IPS-NIHi7 (cell line): ENCODE measurements around the gene U2AF2.
A peak's percentile ranks its signal among the peaks of the same experiment; 100 is the strongest.

Source experiments
- DNase-seq: peaks from one replicate; pipeline ENCODE4 v3.0.0; 2012; ENCODE audit warnings: mixed read lengths; ENCODE audit errors: extremely low spot score

U2AF2 gene

DNA sequence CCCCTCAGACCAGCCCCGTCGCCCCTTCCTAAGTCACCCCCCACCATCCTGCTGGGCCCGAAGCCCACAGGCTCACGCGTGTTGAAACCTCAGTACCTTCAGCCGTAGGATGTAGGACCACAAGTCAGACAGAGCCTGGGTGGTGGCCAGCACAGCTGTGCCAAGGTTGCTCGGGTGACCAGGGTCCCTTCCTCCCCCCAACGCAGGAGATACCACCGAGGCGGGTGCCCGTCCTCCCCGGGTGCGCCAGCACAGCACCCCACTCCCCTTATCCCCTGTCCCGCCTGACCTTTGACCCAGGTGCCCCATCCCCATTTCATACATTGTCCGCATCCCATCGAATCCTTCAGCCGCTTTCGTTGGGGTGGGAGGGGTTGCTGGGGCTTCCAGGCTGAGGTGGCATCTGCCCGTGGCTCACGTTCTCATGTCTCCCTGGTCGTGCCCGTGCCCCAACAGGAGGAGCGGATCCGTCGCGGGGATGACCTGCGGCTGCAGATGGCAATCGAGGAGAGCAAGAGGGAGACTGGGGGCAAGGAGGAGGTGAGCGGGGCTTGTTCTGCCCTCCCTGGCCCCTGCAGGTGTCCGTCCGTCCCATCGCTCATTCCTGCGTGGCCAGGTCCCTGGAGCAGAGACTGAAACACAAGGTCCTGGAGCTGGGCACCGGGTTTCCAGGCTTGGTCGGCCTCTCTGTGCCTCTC is 34.7 kb downstream of the U2AF2 start:
- DNase-seq, result no peak

DNA sequence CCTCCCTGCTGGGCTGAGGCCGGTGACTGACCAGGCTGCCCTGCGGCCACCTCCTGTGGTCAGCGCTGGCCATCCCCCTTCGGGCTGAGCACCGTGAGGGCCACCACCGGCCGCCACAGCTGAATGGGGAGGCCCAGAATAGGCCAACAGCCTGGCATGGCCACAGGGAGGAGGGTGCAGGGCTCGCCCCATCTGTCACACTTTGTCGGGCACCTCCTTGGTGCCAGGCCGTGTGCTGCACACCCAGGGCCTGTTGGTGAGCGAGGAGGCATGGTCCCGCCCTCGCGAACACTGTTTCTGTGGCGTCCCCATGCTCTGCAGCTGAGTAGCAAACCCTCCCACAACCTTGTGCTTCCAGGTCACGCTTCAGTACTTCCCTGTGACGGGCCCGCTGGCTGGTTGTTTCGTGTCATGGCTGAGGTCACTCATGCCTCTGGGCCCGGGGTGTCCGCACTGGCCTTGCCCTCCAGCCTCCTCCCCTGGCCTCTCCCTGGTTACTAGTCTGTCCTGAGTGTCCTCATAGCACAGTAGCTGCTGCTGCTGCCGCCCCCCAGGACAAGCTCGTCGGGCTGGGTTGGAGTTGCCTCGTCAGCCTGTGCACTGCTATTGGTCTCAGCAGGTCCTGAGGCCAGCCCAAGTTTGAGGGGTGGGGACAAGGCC is 35.4 kb downstream of the U2AF2 start:
- no peak for DNase-seq

DNA sequence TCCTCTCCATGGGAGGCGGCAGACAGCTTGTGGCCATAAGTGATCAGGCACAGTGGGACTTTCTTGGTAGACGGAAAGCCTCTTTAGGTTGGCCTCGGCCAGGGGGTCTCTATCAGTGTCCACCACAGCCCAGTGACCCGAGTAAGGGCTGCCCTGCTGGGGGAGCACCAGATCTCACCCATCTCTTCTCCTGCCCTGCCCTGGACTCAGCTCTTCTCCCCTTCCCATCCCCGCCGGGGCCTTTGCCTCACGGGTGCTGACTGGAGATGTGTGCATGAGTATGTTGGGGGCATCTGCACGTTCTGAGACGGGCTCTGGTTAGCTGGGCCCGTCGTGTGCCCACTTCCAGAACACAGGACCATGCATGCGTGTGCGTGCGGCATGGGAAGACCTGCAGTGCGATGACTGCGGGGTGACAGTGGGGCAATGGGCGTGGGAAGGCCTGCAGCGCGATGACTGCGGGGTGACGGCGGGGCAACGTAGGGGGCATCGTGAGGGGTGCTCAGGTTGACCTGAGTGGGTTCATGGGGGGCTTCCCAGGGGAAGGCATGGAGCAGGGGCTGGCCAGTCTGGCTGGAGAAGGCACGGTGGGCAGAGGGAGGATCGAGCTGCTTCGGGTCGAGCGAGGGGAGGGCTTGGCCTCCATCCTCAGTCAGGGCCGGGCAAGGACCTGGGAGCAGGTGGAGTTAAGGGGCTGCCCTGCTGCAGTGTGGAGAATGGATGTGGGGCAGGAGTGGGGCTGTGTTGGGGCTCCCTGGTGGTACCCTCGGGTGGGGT is 36.1 kb downstream of the U2AF2 start:
- no peak for DNase-seq

DNA sequence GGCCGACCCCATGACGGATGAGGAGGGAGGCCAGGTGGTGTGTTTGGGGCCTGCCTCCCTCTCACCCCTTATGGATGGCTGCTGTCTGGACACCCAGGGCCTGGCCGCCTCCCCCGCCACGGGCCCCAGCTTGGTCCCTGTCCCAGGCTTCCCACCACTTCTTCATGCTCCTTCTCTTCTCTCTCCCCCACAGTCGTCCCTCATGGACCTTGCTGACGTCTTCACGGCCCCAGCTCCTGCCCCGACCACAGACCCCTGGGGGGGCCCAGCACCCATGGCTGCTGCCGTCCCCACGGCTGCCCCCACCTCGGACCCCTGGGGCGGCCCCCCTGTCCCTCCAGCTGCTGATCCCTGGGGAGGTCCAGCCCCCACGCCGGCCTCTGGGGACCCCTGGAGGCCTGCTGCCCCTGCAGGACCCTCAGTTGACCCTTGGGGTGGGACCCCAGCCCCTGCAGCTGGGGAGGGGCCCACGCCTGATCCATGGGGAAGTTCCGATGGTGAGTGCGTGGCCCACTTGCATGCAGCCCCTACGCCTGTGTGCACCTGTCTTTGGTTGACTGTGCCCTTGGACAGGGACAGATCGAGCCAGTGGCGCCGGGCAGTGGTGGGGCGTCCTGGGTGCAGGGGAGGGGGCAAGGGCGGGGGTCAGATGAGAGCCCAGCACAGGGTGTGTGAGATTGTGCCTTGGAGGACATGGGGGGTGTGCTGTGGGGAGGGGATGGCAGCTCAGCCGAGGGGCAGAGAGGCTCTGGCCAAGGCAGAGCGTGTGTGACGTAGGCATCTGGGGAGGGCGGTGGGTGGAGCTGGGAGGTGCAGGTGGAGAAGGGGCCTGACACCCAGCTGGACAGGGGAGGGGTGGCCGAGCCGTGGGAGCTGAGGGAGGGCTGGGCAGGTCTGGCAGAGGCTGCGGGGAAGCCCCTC is 37.0 kb downstream of the U2AF2 start:
- DNase-seq, result no peak

DNA sequence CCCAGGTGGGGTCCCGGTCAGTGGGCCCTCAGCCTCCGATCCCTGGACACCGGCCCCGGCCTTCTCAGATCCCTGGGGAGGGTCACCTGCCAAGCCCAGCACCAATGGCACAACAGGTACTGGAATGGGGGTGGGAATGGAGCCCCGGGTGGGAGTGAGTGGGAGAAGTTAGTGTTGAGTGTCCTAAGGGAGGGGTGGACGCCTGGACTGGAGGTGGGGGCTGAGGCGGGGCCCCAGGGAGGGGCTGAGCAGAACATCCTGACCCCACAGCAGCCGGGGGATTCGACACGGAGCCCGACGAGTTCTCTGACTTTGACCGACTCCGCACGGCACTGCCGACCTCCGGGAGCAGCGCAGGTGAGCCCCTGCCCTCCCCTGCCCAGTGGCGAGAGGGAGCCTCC is 37.8 kb downstream of the U2AF2 start:
- no peak for DNase-seq

DNA sequence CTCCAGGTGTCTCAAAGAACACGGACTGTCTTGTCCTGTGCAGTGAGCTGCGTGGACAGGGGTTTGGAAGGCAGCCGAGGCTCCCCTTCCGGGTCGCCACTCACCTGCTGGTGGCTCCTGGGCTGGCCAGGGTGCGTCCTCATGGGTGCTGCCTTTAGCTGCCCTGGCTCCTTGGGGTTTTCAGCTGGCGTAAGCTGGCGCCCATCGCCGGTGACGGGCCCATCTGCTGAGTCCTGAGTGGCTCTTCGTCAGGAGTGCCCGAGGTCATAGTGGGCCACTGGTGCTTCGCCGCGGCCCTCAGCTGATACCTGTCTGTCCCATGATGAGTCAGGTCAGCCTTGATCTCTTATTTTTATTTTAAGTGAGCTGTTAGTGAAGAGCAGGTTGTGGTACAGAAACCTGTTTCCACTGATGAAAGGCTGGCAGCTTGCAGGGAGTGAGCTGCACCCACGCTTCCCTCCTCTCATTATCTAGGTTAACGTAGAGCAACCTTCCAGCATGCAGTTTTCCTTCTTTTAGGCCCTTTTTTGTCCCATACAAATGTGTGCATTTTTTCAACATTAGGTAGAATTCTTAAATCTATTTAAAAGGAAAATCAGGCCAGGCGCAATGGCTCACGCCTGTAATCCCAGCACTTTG is 38.6 kb downstream of the U2AF2 start:
- no peak for DNase-seq

DNA sequence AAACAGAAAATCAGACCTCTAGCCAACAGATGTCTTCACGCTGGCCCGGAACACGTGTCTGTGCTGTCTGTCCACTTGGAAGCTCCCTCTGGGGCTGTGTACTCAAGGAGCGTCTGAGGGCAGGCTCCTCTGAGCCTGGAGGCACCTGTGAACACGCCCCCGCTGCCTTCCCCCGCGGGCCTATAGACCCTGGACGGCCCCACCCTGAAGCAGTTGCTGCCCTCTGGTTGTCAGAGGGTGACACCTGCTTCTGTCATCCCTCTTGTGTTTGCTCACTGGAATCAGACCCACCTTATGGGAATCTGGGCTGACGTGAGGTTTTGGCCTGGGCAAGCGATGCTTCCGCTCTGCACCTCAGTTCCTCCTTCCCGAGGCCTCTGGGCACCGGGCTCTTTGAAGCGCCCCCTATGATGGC is 39.4 kb downstream of the U2AF2 start:
- DNase-seq, result peak; percentile 9

DNA sequence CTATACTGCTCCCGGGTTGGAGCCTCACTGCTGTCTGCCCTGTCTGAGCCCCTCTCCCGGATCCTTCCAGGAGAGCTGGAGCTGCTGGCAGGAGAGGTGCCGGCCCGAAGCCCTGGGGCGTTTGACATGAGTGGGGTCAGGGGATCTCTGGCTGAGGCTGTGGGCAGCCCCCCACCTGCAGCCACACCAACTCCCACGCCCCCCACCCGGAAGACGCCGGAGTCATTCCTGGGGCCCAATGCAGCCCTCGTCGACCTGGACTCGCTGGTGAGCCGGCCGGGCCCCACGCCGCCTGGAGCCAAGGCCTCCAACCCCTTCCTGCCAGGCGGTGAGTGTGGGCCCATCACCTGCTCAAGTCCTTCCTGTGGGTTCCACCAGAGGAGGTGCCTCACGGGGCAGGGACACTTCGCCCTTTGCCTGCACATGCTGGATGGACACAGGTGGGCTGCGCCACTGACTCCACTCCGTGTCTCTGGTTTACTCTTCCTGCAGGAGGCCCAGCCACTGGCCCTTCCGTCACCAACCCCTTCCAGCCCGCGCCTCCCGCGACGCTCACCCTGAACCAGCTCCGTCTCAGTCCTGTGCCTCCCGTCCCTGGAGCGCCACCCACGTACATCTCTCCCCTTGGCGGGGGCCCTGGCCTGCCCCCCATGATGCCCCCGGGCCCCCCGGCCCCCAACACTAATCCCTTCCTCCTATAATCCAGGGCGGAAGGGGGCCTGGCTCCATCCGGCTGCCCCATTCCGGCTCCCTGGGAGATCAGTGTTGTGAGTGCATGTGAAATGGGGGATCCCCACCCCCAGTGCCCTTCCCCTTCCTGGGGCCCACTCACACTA is 40.0 kb downstream of the U2AF2 start:
- DNase-seq, result peak; percentile 10

DNA sequence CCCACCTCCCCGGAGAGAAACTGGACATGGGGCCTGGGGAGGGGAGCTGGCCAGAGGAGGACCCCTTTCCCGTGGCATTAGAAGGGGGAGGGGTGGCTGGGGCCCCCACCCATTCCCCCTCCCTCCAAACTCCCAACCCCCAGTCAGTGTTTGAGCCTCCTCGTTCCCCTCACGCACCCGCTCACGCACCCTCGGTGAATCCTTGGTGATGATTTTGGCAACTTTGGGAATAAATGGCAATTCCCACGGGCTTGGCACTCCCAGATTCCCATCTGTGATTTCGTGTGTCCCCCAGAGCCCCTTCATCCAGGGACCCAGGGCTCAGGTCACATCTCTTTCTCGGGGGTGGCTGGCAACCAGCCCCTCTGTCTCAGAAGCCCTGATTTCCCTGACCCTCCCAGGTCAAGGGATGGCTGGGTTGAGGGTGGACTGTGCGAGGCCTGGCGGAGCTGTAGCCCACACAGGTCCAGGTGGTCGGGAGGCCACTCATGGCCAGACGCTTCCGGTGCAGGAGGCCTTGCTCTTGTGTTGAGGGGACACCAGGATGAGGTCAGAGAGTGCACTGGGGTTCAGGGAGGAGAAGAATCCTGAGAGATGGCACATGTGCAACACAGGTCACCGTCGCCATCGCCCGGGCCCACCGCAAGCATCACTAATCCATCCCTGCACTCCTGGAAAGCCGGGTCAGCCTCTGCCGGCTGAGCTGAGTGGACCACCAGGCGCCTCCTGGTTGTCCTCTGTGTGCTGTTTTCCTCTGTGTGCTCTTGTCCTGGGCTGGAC is 40.9 kb downstream of the U2AF2 start:
- DNase-seq, result no peak

DNA sequence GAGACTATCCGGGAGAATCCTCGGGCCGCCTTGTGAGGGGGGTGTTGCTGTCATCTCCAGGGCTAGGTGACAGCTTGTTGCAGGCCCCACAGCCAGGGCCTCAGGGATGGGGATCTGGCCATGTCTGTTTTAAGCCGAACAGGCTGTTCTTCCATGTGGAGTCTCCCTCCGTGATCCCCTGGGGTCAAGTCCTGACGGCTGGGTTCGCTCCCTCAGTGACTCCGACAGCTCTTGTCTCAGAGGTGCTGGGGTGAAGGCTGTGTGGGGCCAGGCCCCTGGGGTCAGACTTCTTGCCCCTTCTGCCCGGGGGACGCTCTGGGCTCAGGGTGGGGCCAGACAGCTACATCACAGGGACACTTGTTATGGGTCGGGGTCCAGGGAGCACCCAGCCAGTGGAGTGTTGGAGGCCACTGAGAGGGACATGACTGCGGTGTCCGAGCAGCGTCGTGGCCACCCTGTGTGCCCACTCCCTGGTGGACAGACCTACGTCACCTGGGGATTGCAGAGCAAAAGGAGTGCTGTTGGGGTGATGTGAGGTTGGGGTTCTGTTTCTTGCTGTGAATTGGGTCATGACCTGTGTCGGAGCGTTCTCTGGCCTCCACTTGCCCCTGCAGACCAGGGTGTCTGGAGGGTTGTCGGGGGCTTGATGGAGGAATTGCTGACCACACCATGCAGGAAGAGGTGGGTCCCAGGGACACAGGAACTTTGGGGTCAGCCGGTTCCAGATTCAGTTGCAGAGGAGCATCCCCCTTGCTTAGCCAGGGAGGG is 41.6 kb downstream of the U2AF2 start:
- DNase-seq, result no peak

DNA sequence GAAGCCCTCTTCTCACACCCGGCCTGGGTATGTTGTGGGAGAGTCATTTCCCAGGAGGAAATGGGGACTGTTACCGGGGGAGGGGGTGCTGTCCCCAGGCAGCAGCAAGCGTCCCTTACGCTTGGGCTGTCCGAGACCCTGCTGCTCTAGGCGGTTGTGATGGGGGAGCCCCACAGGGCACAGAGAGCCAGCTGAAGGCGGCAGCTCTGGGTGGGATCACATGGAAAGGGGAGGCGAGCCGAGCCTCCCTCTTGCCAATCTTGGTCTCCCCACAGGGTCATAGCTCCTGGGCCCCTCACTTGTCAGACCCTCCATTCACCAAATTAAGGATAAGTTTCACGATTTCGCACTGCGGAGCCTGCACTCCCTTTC is 42.2 kb downstream of the U2AF2 start:
- no peak for DNase-seq

DNA sequence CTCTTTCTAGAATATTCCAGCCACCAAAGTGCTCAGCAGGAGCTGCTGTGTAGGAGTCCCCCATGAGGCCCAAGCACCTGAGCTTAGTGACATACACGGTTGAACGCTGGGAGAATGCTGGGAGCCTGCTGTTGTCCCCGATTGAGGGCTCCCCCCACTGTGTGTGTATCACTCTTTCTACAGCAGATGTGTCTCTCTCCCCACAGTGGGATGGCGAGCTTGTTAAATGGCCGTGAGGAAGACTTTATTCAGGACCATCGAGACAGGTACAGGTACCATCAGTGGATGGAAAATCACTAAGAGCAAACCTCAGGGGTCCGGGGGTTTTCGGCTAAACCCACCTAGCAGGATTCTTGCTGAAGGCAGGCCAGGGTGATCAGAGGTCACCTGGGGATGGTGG is 42.9 kb downstream of the U2AF2 start:
- DNase-seq, result no peak

DNA sequence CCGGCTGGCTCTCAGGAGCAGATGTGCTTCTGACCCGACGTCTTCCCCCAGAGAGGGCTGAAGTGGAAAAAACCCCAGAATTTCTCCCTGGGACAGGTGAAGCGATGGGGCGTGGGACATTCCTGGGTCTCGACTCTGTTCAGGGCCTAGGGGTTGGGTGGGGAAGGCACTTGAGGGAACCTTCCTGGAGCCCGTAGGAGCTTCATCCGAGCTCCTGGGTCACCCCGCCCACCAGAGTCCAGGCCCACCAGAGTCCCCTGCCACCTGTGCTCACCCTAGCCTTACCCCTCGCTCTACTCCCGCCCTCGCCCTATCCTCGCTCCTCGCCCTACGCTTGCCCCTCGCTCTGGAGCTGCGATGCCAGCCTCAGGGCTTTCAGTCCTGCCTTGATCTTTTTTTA is 43.4 kb downstream of the U2AF2 start:
- no peak for DNase-seq

DNA sequence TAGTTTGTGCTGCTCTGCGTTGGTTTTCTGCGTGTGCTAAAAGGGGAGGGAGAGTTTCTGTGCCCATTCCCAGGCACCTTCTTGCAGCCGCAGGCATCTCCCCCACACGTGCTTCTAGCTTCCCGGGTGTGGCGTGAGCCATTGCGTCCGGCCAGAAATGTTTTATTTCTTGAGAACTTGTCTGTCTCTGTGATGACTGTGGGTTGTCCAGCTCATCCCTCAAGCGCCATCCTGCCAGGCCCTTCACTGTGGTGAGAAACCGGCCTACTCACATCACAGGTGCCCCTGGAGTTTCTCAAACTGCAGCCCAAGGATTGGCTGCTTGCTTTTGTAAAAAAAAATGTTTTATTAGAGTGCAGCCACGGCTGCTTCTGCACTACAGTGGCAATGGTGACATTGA is 44.4 kb downstream of the U2AF2 start:
- no peak for DNase-seq

DNA sequence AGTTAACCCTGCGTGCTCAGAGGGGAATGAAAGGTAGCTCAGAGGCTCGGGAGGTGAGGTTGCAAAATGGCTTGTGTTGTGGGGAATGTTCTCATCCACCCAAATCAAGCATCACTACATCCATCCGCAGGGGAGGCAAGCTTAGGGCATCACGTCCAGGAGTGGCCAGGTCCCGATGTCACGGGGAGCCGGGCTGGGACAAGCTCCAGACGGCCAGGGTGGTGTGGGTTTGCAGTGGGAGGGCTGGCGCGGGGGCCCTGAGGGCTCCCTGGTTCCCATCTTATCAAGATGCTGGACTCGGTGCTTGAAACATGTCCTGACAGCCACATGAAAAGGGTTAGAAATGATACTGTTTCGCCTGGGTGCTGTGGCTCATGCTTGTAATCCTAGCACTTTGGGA is 46.0 kb downstream of the U2AF2 start:
- no peak for DNase-seq

DNA sequence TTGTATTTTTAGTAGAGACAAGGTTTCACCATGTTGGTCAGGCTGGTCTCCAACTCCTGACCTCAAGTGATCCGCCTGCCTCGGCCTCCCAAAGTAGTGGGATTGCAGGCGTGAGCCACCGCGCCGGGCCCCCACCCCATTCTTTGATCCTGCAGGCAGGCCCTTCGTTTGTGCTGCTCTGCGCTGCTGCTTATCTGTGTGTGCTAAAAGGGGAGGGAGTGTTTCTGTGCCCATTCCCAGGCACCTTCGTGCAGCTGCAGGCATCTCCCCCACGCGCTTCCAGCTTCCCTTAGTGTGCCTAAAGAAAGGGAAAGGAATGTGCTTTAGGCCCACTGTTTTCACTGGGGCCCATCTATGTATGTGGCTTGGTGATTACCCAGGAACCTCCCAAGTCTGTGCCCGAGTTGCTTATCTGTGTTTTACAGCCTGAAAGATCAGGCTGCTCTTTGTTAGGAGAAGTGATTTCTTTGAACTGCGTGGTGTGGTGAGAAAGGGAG is 47.3 kb downstream of the U2AF2 start:
- DNase-seq, result no peak

DNA sequence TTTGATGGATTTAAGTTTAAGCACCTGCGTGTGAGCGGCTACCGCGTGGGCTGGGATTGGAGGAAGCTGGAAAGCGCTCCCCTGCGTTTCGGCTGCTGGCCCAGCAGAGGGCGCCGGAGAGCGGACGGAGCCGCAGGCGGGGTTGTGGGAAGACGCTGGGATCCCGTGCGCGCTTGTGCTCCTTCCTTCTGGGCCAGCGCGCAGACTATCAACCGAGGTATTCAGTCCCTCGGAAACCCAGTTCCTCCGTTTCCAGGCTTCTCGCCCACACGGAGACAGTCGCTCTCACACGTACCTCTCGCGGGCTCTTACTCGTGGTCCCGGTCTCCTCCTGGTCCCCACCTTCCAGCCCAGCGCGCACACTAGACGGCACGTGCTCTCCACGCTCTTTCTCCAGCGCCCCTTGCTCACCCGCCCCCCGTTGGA is 49.0 kb downstream of the U2AF2 start:
- DNase-seq, result peak; percentile 89

DNA sequence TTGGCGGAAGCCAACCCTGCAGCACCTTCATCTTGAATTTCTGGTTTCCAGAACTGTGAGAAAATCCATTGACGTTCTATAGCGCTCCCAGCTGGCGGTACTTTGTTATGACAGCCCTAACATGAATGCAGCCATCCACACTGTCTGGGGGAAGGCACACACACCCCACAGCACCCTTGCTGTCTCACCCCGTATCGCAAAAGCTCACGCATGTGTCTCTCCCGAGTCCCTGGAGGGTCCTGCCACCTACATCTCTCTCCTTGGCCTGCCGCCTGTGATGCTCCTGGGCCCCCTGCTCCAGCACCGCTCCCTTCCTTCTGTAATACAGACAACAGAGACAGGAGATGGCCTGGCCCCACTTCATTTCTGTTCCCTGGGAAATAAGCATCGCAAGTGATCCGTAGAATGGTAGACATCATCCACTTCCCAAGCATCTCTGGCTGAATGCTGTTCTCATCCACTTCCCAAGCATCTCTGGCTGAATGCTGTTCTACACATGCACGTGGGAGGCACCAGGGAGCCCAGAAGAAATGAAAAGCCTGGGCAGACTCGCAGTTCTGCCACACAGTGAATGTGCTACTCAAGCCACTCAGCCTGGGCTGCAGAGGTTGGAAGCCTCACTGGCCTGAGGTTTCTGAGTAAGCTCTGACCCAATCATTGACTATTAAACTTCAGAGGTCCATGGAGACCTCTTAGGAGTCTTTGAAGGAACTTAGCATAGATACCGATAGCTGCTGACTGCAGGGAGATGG is 49.8 kb downstream of the U2AF2 start:
- no peak for DNase-seq
